Epithelial cell of esophagus (primary cell): ENCODE measurements around the gene MZB1.

Experiments used
- DNase-seq: peaks from one replicate; pipeline ENCODE4 v3.0.0; 2010; ENCODE audit warnings: low read depth
- H3K4me3 ChIP-seq: 2 replicates; pipeline ENCODE4 v1.5.1; 2011; ENCODE audit warnings: mild to moderate bottlenecking, low read length, control low read depth
- TF ChIP-seq, protein P1 (sequence below): IDR thresholded peaks from 2 replicates; pipeline ENCODE4 v1.5.1; 2011; ENCODE audit warnings: low read depth, mild to moderate bottlenecking, low read length, control low read depth, inconsistent platforms; ENCODE audit not compliant: insufficient read depth; ENCODE audit errors: missing control alignments

The MZB1 gene

DNA sequence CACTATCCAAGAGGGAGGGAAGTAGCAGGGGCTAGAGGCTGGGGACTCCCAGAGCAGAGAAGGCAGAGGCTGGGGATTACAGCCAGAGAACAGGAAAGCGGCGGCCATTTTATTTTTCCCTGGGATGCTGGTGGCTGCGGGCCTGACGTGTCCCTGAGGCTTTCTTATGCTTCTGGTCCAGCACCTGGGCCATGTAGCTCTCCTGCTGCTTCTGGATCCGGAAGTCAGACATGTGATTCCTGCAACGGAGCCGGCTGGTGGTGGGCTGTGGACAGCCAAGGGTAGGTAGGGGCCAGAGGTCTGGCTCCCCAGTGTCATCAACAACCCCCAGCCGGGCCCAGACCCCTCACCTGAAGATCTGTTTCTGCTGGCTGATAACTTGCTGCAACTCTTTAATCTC lies 7.0 kb upstream of the MZB1 start:
- TF ChIP-seq, protein P1, sequence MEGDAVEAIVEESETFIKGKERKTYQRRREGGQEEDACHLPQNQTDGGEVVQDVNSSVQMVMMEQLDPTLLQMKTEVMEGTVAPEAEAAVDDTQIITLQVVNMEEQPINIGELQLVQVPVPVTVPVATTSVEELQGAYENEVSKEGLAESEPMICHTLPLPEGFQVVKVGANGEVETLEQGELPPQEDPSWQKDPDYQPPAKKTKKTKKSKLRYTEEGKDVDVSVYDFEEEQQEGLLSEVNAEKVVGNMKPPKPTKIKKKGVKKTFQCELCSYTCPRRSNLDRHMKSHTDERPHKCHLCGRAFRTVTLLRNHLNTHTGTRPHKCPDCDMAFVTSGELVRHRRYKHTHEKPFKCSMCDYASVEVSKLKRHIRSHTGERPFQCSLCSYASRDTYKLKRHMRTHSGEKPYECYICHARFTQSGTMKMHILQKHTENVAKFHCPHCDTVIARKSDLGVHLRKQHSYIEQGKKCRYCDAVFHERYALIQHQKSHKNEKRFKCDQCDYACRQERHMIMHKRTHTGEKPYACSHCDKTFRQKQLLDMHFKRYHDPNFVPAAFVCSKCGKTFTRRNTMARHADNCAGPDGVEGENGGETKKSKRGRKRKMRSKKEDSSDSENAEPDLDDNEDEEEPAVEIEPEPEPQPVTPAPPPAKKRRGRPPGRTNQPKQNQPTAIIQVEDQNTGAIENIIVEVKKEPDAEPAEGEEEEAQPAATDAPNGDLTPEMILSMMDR: no peak
- H3K4me3 ChIP-seq: no peak overlapping the region
- DNase-seq: no peak

GRCh38 chr5:139395844-139396640 lies 6.3 kb upstream of the MZB1 start:
- H3K4me3 ChIP-seq: no peak overlapping the region
- TF ChIP-seq, protein P1: no peak
- no peak for DNase-seq

DNA sequence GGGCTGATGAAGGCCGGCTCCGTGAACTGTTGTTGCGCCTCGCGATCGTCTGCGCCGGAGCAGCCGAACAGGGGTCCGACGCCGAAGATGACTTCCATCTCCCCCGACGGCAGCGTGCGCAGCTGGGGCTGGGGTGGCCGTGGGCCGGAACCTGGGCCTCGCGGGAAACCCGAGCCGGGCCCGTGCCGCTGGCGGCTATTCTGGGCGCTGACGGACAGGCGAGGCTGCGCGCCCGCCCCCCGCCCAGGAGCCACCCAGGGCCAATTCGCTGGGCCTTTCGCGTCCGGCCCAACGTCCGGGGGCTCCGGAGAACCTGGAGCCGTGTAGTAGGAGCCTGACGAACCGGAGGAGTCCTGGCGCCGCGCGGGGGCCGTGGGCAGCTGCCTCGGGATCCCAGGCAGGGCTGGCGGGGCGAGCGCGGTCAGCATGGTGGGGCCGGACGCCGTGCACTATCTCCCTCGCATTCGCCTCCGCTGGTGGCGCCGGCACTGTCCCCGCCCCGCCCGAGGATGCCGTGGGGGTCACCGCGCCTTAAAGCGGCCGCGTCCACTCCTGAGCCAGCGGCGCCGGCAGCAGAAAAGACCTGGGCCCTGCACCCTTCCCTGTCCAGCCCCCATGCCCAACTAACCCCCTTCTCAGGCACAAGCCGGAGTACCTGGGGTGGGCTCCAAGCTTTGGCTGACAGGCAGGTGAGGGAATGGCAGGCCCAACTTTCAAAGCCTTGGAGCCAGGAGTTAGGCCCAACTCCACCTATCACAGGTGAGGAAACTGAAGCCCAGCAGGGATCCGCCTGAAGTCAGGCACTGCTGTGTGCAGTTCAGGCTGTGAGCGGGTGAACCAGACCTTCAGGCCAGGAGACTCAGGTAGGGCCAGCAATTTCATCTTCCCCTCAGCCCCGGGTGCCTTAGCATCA lies 5.2 kb upstream of the MZB1 start, which contains the start of gene PROB1:
Gene PROB1 (minus strand): TSS at position 451 of the 913 bp plus-strand sequence. CDS start 23 bp downstream, at position 428.
- peak within 1 kb of the TSS; percentile 42 for H3K4me3 ChIP-seq
- no peak for DNase-seq
- TF ChIP-seq, protein P1: no peak

- H3K4me3 ChIP-seq: peak overlapping the region; percentile 42
- TF ChIP-seq, protein P1: no peak
- DNase-seq: no peak
Observed at GRCh38 chr5:139394123-139394653, 4.5 kb upstream of the MZB1 start.

- H3K4me3 ChIP-seq: peak overlapping the region; percentile 42
- DNase-seq: no peak
- TF ChIP-seq, protein P1: no peak
Observed at GRCh38 chr5:139393497-139394122, 3.9 kb upstream of the MZB1 start.

DNA sequence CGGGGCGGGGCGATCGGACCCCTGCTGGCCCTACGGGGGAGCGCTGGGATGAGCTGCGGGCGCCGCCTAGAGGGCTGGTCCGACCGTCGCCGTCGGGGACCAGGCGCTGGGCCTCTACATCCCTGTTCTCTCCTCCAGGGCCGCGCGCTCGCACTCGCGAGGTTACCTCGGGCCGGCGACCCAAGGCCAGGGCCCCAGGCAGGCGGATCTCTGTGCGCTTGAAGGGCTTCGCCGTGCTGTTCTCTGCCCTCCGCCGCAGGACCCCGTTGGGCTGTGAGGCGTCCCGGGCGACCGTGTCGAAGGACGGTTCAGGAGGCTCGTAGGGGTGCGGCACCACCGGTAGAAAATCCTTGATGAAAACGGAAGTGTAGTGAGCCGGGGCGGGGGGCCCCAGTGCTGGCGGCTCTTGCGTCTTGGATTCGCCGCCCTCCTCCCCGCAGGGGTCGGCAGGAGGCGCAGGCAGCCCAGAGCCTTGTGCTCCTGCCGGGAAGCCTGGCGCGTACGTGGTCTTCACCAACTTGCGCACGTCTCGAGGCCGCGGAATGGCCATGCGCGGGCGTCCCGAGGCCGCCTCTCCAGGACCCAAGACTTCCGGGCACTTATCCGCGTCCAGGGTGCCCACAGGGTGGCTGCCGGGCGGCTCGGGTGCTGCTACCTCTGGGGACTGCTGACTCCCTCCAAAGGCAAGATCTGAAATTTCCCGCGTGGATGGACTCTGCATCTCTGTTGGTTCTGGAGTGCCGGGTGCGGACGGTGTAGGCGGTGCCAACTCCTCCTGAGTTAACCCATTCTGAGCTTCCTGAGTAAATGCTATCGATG lies 3.2 kb upstream of the MZB1 start:
- H3K4me3 ChIP-seq: peak overlapping the region; percentile 42
- TF ChIP-seq, protein P1: peak; percentile 40
- DNase-seq: peak; percentile 80
